GM06990 (cell line): ENCODE measurements around the gene P2RY6.

Experiments used
- DNase-seq: peaks from one replicate; pipeline ENCODE4 v3.0.0-alpha.2; 2011; ENCODE audit not compliant: insufficient read length; ENCODE audit errors: extremely low read depth
- H3K27me3 ChIP-seq: replicated peaks from 2 replicates; pipeline ENCODE4 v1.6.0; 2011; ENCODE audit warnings: low read length; ENCODE audit not compliant: control insufficient read depth, insufficient read depth
- H3K36me3 ChIP-seq: 2 replicates; pipeline ENCODE4 v1.5.1; 2011; ENCODE audit warnings: low read length; ENCODE audit not compliant: control insufficient read depth, insufficient read depth
- H3K4me3 ChIP-seq: replicated peaks from 2 replicates; pipeline ENCODE4 v1.5.1; 2011; ENCODE audit warnings: low read depth, mild to moderate bottlenecking, control low read depth, low read length
- TF ChIP-seq, protein P1 (sequence below): IDR thresholded peaks from 2 replicates; pipeline ENCODE4 v1.5.1; 2011; ENCODE audit warnings: low read length, control low read depth, mild to moderate bottlenecking, inconsistent platforms; ENCODE audit not compliant: insufficient read depth, poor library complexity, severe bottlenecking

P2RY6 gene

DNA sequence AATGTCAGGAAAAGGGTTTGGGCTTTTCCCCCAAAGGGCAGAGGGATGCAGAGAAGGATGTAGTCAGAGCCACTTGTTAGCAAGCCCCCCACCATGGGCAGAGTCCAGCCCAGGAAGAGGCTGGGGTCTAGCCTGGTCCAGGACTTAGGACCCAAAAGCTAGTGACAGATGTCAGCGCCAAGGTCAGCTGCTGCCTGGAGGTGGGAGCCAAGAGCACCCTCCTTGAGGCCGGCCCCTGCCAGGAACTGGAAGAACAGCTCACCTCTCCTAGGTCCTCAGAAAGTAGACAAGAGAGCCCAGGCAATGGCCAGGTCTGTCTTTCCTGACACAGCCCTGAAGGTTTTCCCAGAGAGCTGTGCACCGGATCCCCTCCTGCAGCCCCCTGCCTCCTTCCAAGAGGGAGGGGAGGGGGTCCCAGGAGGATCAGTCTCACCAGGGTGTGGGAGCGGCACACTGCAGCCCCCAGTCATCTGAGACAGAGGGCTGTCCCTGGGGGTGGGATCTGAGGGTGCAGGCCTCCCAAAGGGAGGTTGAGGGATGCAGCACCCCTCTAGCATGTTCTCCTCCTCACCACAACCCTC lies 21.3 kb downstream of the P2RY6 start:
- TF ChIP-seq, protein P1, sequence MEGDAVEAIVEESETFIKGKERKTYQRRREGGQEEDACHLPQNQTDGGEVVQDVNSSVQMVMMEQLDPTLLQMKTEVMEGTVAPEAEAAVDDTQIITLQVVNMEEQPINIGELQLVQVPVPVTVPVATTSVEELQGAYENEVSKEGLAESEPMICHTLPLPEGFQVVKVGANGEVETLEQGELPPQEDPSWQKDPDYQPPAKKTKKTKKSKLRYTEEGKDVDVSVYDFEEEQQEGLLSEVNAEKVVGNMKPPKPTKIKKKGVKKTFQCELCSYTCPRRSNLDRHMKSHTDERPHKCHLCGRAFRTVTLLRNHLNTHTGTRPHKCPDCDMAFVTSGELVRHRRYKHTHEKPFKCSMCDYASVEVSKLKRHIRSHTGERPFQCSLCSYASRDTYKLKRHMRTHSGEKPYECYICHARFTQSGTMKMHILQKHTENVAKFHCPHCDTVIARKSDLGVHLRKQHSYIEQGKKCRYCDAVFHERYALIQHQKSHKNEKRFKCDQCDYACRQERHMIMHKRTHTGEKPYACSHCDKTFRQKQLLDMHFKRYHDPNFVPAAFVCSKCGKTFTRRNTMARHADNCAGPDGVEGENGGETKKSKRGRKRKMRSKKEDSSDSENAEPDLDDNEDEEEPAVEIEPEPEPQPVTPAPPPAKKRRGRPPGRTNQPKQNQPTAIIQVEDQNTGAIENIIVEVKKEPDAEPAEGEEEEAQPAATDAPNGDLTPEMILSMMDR: no peak
- Histone ChIP-seq H3K36me3 (no peaks in the 10 kb centered on the region), H3K27me3 (no peaks in the 10 kb centered on the region; the same call in 1 of the 2 replicates), H3K4me3 (no peak overlapping the region)
- no peak for DNase-seq

DNA sequence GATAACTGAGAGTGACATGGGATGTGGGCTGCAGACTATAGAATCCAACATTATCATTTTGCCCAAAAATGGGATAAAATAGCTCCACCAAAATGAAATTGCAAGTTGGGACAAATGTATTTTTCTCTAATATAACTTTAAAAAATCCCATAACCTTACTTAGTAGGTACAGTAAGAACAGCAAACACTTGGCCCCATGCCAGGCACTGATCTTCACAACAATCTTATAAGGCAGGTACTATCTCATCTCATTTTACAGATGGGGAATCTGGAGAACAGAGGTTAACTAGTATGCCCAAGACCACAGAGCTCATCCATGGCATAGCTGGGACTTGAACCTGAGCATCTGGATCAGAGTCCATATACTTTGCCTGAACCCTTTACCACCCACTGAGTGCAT lies 22.5 kb downstream of the P2RY6 start:
- TF ChIP-seq, protein P1: no peak
- no peaks in the 10 kb centered on the region; the same call in 1 of the 2 replicates for H3K27me3 ChIP-seq
- no peaks in the 10 kb centered on the region for H3K36me3 ChIP-seq
- no peak overlapping the region for H3K4me3 ChIP-seq
- DNase-seq: no peak

DNA sequence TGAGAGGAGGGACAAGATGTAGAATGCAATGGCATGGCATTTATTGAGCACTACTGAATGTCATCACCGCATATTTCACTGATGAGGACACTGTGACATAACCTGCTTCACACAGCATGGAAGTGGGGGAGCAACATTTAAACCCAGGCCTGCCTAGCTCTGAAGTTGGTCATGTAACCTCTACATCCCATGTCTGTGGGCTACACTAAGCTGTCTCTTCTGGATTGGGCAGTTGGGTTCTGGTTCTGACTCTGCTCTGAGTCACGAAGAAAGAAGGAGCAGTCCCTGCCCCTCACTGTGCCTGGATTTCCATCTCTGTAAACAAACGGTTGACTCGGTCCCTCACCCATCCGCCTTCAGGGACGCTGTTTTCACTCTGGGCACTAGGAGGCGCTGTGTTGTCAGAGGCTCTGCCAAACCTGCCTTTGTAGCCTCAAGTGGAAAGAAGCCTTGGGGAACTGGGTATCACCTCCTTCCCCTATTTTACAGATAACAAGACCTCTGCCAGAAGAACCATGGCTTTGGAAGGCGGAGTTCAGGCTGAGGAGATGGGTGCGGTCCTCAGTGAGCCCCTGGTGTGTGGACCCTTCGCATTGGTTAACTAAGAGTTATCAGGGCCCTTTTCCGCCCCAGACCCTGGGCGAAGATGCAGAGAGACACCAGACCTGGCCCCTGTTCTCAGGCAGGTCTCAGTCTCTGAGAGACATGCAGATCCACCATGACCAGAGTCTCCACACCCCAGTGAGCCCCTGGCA lies 23.3 kb downstream of the P2RY6 start:
- no peak for DNase-seq
- TF ChIP-seq, protein P1: peak; percentile 99
- Histone ChIP-seq H3K4me3 (no peak overlapping the region), H3K36me3 (no peaks in the 10 kb centered on the region), H3K27me3 (no peaks in the 10 kb centered on the region; the same call in 1 of the 2 replicates)

DNA sequence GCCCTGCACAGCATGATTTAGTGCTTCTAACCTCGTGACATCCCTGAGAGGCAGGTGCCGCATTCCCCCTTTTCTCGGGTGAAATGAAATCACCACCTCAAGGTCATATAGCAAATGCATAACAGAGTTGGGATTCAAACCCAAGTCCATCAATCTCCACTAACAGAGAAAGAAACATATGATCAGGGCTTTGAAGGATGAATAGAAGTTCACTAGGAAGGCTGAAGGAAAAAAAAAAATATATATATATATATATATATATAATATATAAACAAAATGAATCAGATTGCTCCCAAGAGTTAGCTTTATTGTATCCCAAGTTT lies 23.8 kb downstream of the P2RY6 start:
- Histone ChIP-seq H3K27me3 (no peaks in the 10 kb centered on the region; the same call in 1 of the 2 replicates), H3K4me3 (no peak overlapping the region), H3K36me3 (no peaks in the 10 kb centered on the region)
- no peak for DNase-seq
- TF ChIP-seq, protein P1: no peak

DNA sequence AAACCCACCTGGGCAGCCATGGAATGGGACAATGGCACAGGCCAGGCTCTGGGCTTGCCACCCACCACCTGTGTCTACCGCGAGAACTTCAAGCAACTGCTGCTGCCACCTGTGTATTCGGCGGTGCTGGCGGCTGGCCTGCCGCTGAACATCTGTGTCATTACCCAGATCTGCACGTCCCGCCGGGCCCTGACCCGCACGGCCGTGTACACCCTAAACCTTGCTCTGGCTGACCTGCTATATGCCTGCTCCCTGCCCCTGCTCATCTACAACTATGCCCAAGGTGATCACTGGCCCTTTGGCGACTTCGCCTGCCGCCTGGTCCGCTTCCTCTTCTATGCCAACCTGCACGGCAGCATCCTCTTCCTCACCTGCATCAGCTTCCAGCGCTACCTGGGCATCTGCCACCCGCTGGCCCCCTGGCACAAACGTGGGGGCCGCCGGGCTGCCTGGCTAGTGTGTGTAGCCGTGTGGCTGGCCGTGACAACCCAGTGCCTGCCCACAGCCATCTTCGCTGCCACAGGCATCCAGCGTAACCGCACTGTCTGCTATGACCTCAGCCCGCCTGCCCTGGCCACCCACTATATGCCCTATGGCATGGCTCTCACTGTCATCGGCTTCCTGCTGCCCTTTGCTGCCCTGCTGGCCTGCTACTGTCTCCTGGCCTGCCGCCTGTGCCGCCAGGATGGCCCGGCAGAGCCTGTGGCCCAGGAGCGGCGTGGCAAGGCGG lies 24.5 kb downstream of the P2RY6 start:
- Histone ChIP-seq H3K27me3 (no peaks in the 10 kb centered on the region; the same call in 1 of the 2 replicates), H3K36me3 (no peaks in the 10 kb centered on the region), H3K4me3 (no peak overlapping the region)
- DNase-seq: no peak
- TF ChIP-seq, protein P1: no peak
